Left hindlimb (tissue), 1 donor: ENCODE data around the gene TCF4.
"Not testable (repeated sequence)": the region's sequence is repeated elsewhere in the genome, so short reads cannot be mapped to it uniquely, and the experiment has no call there.

ENCODE experiments used
- DNase-seq: peaks from one replicate; pipeline ENCODE4 v3.0.0-alpha.2; 2018

The TCF4 gene

DNA sequence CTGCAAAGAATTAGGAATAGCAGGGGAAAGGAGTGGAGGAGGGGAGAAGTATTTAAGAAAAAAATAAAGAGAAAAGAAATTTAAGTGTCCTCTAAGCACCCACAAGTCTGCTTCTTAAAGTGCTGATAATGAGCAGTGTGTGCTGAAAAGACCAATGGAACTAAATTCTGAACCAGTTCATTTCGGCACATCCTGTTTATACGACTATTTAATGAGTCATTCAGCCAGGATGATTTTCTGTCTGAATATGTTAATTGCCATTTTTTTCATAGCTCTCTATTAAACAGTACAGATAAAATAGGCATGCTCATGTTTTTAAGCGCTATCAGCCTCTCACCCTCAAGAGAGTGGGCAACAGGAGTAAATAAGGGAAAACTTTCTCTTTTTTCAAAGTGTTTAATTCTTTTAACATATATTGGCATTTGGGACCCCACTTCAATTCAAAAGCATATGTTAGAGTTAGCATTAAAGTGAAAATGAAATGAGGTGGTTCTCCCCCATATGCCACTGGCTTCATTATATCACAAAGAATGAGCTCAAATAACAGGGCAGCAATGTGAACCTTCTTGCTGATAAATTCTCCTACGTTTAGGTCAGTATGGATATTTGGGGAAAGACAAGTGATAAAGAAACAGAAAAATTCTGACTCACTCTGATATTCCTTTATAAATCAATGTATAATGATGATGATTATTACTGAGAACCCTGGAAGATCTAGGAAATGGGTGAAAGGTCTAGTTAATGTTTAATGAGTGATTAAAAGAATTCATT is 87.5 kb downstream of the TCF4 start:
- DNase-seq = no peak

DNA sequence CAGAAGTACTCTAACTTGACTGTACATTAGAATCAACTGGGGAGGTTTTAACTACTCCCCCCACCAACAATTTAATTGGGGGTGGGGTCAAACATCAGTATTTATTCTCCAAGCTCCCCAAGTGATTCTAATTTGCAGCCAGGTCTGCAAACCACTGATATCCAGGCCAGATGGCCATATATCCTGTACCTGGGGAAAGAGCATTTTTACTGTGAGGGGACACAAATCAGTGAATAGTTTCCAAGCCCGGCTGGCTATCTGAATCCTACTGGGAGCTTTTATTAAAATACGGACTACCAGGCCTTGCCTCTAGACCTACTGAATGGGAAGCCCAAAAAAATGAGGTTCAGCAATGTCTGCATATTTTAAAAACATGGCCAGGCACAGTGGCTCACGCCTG is 88.5 kb downstream of the TCF4 start:
- no peak for DNase-seq

DNA sequence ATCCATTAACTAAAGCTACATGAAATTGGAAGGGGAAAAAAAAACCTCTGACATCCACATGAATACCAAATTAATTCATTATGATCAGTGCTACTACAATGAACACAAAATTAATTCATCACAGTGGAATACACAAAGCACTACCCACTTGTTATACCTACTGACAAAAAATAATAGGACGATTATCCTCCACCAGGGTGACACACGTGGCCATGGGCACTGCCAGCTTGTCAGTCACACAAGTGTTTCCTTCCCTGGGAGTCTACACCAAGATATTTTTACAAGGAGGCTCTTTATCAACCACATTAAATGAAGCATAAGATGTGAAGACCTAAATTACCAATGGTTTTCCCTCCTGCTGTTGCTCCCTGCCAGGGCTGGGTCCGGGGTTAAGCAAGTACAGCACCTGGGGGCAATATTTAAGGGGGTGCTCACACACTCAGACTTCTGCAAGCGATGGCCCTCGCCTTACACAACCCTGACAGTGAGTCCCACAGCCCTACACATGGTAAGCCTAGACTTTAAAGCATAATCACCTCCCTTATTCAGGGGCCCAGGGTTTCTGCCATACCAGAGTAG is 90.1 kb downstream of the TCF4 start:
- no peak for DNase-seq

DNA sequence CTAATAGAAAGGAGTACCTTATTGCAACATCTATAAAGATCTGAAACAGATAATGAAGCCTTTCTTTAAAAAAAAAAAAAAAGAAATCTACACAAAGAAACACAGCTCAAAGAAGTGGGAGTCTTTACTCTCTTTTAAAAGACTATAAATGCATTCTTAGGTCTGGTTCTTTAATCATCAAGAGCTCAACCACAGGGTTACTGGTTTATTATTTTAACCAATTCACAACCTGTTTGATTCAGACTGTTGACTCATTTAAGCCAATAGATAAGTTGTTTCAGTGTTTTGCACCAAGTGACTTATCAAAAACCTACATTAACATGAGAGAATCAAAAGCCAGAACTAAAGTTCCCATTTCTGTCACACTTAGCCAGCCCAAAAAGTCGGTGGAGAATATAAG is 93.1 kb downstream of the TCF4 start:
- no peak for DNase-seq

DNA sequence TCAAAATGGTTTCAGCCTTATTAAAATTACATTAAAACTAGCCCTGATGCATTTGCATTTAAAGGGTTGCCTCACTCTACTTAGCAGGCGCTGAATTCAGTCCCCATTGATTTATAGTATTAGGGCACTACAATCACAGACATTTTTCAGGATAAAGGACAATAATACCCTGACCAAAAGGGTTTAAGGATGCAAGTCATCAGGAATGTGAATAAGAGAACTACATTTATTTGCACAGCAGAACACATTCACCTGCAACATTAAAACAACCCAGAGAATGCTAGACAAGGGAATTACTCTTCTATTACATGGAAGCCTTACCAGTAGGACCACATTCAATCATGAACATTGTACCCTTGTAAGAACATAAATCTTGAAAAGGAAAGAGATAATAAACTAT is 93.6 kb downstream of the TCF4 start:
- DNase-seq = no peak

DNA sequence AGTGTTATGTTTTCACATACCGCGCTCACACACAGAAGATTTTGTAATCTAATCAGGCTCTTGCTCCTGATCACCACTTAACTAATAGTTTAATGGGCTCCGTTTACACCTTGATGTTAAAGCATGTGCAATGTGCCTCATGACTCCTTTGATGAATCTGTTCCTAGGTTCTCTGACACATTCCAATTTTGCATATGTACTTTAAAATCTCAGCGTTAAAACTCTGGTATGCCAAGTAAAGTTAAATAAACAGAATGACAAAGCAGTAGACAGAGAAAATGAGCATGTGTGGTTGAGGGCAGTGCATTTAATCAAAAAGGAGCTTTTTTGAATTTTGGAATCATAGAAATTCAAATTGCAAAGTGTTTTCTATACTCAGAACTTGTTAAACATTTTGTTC is 96.4 kb downstream of the TCF4 start:
- no peak for DNase-seq

DNA sequence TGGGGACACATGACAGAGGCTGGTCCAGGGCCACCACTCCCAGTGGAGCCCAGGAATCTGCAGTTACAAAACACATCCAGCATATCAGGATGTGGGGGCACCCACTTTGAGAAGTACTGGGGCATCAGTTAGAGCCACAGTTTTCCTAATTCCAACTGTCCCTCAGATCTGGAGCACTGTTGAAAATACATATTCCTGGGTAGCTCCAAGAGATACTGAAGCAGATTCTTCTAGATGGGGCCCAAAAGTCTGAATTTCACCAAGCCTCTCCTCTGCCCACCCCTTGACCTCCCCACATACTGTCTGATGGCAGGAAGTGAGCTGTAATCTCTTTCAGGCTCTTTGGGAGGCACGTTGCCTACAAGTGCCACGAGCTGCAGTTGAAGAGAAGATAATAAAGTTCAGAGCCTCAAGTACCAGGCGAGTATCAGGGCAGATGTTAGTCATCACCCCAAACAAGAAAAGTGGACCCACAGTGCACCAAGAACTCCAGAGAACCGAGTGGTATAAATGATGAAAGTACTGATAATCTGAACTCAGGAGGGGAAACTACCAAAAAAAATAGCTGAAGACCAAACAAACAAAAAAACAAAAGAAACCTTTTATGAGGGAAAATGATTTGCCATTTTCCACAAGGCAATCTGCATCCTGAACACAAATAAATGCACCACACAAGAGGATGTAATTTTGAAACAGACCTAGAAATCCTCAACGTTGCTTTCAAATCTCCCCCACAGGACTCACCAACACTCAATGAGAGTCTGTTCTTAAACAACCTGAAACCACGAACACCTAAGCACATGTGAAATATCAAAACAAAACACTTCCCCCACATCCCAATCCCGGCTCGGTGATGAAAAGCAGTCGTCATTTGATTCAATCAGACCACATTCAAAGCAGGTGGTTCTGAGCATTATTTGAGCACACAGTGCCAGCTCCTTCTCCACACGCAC is 98.7 kb downstream of the TCF4 start:
- DNase-seq = no peak

DNA sequence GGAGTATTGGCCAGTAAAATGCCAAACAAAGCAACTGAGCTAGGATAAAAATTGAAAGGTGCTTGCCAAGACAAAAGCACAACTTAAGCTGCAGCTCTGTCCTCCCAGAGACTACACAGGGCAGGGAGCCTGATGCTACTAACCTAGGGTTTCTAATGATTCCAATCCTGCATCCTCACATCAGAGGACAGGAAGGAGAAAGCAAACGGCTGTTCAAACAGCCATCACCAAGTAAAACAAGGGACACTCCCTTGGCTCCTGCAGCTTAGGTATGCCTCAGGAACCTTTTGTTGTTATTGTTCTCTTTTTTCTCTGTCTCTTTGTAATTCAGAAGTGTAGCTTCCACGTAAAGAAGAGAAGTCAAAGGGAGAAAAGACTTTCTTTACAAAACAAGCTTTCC is 99.5 kb downstream of the TCF4 start:
- DNase-seq = no peak

DNA sequence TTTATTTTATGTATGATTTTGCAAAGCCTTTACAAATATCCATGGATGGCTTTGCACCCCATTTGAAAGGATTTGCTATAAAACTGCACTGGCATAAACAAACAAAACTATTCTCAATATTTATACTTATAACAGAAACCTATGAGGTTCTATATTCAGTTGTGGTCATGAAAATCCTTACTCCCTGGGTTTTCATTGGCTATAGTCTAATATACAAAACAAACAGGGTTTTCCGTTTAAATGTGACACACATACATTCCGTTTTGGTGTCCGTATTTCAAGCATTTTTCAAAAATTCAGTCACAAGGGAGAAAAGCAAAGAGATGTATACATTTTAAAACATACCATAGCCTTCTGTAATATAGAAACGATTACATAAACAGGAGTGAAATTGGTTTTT is 100.0 kb downstream of the TCF4 start:
- DNase-seq = no peak

DNA sequence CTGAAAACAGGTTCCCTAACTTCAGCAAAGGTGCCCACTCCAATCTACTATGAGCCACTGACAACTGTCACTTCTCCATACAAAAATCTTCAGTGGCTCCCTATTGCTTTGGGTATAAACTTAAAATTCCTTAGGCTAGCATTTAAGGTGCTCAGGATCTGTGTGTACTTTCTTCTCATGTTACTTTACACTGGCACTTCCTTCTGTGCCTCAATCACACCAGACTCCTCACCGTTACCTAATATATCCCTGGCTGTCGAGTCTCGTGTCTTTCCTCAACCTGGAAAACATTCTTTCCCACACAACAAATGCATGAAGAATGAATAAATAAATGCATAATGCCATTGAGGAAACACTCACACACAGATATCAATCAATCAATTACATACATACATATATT is 101.1 kb downstream of the TCF4 start:
- DNase-seq = no peak

DNA sequence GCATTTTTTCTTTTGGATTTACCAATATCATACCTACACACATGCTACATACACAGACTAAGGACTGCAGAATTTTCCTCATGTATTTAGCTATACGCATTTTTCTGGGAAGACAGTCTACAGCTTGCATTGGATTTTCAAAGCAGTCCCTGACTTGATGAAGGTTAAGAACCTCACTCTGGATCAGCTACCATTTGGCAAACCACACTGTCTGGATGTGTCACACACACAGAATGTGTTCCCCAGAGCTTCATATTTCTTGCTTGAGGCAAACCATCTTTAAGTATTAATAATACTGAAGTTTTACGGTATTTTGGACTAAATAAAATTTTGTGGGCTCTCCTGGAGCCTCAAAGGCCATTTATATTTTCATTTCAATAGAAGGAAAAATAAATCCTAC is 102.3 kb downstream of the TCF4 start:
- DNase-seq = no peak

DNA sequence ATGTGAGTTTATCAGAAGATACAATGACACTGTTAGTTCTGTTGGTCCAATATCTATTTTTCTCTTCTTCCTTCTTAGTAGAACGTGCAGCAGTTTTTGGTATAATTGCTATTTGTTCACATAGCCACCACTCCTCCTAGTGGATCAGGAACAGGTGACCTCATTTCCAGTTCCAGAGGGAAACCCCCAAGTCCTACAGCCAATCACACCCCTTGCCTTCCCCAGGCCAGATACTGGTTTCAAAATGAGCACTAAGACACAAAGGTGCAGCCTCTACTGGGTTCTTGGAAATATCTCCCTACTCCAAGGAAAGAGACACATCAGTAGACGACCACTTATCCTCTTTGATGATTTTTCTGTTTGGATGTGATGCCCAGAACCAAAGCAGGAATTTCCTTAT is 103.2 kb downstream of the TCF4 start:
- DNase-seq = no peak

DNA sequence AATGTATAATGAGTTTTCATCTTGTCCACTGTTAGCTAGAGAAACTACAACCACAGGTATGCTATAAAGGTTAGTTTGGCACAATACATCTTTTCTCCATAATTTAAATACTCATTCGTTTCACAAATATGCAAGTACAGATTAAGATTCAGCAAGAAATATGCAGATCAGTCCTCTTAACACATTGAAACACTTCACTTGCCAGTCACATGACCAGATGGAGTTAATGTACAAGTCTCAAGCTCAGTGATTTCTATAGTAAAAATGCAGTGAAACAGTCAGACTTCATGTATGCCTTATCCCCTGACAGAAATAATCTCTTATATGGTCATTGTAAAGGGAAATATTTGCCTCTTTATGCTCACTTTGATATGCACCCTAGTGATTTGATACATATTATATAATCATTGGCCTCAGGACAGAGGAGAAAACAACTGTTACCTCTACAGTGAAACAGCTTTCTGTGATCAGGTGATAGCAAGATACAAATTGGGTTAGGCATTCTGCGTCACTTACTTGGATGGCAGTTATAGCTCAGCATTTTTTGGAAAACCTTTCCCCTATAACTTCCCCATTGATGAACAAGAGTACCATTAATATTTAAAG is 104.6 kb downstream of the TCF4 start:
- DNase-seq = no peak

DNA sequence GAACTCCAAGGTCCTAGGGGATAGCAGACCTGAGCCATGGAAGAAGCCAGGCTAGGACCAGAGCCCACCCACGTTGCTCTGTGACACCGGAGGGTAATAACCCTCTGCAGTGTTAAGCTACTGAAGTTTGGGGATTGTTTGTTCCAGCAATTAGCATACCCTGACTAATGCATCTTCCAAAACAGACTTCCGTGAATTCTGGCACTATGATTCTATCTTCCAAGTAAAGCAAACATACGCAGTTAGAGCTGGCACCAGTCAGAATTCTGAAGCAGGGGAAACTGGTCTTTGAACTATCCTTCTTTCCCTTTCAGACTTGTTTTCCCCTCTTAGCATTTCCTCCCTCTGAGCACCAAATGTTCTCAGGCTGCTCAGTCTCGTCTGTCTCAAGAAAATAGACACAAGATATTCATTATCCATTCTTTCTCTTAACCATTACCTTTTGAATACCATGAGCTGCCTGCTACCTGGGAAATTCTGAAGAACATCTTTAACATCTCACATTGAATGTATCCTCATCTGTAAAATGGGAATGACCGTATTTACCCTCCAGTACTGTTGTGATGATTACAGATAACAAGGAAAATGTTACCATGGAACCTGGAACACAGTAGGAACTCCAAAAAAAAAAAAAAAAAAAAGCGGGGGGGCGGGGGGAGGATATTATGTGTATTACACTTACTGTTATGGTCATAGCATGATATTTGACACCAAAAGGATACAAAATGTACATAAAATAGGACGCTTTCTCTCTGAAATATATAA is 108.2 kb downstream of the TCF4 start:
- DNase-seq = no peak

DNA sequence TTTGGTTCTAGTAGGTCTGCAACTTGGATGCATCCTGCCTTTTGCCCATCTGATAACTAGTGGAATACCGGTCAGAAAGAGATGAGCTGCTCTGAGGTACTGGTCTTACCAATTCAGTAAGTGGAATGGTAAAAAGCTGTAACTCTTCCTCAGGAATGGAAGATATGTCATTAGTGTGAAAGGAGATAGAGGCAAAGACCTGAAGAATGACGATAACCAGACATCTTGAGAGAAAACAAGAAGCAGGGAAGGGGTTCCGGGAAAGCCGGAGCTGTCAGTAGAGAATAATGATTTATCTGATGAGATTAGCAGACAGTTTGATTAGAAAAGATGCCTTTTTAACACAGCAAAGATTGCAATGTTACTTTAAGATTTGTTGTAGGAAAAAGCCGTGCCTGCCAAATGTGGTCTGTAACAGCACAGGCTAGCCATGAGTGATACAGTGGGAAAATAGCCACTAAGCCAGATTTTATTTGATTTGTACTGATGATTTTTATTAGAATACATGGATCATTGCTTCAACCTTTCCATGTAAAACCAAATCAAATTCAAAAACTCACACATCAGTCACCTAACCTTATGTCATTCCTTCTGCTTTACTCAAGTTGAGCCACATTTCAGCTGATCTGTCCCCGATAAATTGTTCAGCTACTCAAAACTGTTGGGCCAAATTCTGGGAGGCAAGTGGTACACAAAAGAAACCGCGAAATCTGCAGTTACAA is 110.0 kb downstream of the TCF4 start:
- no peak for DNase-seq

DNA sequence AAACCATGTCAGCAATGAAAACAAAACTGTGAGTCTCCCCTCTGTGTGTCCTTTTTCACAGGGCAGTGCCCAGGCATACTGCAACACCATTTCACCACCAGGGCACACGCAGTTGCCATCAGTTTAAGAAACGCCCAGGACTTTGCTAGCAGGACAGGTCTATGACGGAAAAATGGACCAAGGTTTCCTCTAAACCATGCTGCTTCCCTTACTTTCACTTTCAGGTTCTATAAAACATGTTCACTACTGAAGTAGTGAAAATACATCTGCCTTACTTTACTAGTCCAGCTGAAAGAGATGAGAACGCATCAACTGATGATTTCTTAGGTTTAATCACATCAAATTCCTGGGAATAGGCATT is 110.5 kb downstream of the TCF4 start:
- no peak for DNase-seq

DNA sequence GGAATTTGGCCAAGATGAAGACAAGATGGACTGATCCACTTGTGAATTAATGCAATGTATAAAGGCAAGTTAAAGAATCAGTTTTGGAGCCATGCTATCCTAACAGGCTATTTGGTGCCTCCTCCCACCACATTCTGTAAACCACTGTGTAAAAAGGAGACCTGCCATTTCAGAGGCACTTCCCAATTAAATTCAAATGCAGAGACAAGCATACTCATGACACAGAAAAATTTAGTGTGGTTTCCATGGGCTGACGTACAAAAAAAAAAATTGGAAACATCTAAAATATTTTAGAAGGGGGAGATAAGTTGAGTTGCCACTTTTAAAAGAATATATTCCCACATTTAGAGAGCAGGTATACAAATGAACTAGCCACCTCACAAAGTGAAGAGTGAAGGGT is 112.1 kb downstream of the TCF4 start:
- no peak for DNase-seq

DNA sequence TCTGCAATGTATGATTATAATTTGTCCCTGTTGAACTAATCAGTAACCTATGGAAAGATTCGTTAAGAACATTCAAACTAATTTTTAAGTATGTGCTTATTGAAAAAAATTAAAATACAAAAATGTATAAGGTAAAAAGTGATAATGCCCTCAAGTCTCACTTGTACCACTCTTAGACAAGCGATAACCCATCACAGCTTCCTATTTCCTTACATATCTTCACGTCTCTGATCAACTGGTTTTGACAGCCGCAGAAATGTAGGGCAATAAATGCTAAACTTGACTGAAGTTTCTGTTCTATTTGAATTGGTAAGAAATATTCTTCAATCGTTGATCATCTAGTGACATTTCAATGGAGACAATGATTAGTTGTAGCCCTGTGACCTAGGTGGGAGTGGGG is 112.5 kb downstream of the TCF4 start:
- DNase-seq = no peak

DNA sequence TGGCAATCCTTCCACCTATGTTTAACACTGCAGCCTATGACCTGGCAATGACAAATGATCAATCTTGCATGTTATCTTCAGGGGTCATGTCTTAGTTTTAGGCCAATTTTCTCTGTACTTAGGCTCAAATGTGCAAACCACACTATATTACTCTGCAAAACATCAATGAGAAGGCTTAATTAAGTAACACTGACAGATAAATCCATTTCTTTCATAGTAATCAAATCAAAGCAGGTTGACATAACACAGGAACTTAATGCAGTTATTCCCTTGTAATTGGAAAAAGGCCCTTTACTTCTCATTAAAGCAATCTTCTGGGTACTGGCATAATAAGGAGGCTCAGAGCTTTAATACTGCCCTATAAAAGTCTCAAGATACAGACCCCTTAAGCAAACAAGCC is 114.4 kb downstream of the TCF4 start:
- DNase-seq = no peak

DNA sequence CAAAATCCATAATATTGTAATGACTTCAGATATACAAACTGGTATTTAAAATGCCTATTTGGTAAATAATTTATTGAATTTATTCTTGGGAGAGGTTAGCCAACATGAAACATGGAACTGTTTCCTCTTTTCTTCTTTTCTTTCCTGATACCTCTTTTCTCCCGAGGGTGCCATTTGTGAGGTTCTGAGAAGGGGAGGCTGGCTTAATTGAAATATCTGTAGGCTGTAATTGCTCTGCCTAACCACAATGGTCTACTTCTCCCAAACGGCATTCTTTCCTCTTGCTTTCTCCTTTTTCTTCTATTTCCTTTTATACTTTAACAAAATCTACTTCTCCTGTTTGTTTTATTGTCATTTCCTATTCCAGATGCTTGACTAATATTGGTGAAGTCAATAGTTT is 114.9 kb downstream of the TCF4 start:
- no peak for DNase-seq

DNA sequence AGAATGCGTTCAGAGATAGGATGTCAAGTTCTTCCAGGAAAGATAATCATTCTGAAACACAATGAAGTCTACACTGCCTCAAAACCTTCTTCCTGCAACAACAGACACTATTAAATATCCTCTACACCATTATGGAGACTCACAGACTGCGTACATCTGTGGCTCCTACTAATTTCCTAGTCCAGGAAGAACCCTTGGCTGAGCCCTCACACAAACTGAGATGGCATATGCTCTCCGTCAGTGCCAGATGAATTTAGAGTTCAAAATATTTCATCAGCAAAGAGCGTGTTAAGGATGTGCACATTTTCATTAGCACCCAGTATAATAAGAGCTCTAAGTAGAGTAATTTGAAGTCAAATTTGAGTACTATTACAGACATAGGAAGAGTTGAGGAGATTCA is 117.2 kb downstream of the TCF4 start:
- DNase-seq = no peak

DNA sequence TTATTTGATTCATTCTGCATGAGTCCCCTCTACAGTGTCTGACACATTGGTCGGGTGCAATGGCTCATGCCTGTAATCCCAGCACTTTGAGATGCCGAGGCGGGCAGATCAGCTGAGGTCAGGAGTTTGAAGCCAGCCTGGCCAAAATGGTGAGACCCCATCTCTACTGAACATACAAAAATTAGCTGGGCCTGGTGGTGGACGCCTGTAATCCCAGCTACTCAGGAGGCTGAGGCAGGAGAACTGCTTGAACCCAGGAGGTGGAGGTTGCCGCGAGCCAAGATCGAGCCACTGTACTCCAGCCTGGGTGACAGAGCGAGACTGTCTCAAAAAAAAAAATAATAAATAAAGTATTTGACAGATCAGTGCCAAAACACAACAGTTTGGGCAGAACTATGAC is 118.9 kb downstream of the TCF4 start:
- not testable (repeated sequence) for DNase-seq
